NCI-H524 (cell line): Measurements from ENCODE around the gene DDIAS.
"Not testable (repeated sequence)": the region's sequence is repeated elsewhere in the genome, so short reads cannot be mapped to it uniquely, and the experiment has no call there.

ENCODE experiments used
- DNase-seq, 2 experiments: peaks; one replicate each; lab custom pipeline; 2025; lab: John Stamatoyannopoulos, UW

Gene DDIAS

DNA sequence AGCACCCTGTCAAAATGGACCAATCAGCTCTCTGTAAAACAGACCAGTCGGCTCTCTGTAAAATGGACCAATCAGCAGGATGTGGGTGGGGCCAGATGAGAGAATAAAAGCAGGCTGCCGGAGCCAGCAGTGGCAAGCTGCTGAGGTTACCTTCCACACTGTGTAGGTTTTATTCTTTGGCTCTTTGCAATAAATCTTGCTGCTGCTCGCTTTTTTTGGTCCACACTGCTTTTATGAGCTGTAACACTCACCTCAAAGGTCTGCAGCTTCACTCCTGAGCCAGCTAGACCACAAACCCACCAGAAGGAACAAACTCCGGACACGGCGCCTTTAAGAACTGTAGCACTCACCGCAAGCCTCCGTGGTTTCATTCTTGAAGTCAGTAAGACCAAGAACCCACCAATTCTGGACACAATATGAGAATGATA lies 70.0 kb downstream of the DDIAS start:
- not testable (repeated sequence) for DNase-seq

DNA sequence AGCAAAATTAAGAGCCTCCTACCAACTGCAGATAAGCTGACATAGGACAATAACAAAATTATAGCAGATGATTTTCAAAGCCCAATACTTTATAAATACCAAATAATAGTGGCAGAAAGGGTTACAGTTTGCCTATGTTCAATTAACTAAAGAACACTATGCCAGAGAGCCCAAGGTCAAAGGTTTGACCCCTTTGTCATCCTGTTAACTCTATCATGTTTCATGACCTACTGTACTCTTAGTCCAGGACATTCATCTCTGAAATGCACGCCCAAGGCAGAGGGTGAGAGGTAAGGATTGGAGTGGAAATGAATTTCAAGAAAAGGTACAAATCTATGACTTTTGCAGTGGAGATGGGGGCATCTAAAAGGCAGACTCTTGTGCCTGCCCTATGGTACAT lies 70.6 kb downstream of the DDIAS start:
- DNase-seq: no peak

- no peak for DNase-seq
Observed at GRCh38 chr11:82974135-82974534, 72.6 kb downstream of the DDIAS start.

DNA sequence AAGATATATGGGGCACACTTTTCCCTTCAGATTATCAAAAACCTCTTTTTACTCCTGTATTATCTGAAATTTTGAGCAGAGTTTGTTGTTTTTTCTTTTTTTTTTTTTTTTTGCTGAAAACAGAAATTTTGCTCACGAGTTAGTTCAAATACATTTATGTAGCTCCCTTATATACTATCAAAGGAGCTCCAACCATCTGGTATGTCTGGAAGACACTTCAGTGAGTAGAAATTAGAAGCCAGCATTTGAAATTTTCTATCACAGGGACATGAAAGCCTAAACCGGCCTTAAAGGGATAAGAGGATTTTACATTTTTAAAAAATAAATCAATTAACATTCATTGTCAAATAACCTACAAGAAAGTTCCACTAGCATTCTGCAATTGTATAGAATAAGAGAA lies 73.3 kb downstream of the DDIAS start:
- no peak for DNase-seq

DNA sequence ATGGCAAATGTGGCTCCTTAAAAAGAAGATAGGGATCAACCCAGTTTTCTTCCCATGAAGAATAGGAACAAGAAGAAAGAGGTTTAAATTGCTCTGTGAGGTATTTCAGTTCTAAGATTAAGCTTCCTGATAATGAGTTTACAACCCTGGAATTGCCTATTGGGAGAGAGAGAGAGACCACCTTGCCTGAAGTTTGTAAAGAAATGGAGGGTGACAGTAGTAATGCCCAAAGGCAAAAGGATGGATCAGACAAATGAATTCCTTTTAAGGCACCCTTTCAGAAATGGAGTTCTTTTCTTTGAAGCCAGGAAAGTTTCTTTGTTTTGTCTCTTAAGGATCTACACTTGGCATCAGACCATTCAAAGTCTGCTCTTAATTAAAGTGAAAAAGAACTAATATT lies 74.3 kb downstream of the DDIAS start:
- DNase-seq: no peak

GRCh38 chr11:82976786-82977185 lies 75.2 kb downstream of the DDIAS start:
- DNase-seq: no peak

DNA sequence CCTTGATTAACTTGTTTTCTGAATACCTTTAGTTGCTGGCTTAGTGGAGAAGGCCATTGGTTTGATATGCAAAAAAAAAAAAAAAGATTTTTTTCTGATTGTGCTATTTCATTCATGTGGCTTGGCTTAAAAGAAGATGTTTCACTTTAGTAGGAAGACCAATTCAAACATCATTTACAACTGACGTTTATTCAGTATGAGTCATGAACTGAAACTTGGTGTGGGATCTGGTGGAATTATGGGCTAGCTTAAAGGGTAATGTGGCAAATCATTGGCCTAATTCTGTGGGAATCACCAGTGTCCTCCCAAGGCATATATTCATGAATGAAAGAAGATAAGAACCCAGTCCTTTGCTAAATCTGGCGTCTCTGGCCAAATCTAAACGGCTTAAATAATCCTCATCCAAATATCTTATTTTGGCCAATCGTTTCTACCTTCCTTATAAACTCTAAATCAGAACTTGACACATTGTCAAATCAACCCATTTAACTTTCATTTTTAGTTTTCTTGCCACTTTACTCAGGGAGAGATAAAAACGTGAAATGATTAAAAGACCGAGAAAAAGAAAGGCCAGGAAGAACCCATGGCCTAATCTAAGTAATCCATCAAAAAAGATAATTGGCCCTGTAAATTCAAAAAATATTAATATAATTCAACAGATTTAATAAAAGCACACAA lies 77.0 kb downstream of the DDIAS start:
- DNase-seq: no peak

DNA sequence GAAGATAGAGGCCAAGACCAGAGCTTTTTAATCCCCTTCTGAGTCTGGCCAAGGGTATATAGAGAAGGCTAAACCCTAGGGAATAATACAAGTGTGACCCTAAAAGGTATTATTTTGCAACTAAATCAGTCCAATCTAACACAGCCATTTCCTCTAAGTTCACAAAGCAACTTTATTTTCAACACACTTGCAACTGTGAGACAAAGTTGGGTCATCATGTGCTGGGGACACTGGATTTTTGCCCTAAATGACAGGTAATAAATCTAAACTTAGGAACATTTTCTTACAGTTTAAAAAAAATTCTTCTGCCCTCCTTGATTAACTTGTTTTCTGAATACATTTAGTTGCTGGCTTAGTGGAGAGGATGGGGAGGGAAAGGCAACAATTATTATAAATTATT lies 78.3 kb downstream of the DDIAS start:
- DNase-seq: no peak

- DNase-seq: no peak
Observed at GRCh38 chr11:82980292-82980691, 78.8 kb downstream of the DDIAS start.

DNA sequence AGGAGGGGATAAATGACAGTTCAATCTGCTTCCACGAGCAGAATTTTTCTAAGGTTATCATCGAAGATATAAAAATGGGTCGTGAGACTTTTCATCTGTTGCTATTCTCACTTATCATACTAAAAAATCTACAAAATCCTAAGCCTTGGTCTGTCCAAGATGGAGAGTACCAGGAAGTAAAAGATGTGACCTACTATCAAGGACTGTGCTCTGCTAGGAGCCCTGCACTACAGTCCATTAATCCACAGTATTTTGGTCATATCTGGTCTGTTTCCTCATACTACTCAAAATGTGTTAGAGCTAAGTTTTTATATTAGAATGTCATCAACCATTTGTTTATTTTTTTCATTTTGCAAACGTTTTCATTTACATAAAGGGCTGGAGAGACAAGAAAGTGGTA lies 79.4 kb downstream of the DDIAS start:
- no peak for DNase-seq

- DNase-seq: no peak
Observed at GRCh38 chr11:82981852-82982251, 80.3 kb downstream of the DDIAS start.
